Mesodermal cell (in vitro differentiated cells): Measurements from ENCODE around the gene SCAF1.
A peak's percentile ranks its signal among the peaks of the same experiment; 100 is the strongest.

Source experiments
- H3K27ac ChIP-seq: 2 replicates; pipeline ENCODE4 v1.7.0; 2013; ENCODE audit warnings: mild to moderate bottlenecking, low read depth, low read length, moderate library complexity; ENCODE audit not compliant: severe bottlenecking
- H3K36me3 ChIP-seq: 2 replicates; pipeline ENCODE4 v1.7.1; 2013; ENCODE audit warnings: mild to moderate bottlenecking, low read length, moderate library complexity; ENCODE audit not compliant: control insufficient read depth, insufficient read depth
- H3K4me1 ChIP-seq: one replicate; pipeline ENCODE4 v1.7.1; 2013; ENCODE audit warnings: mild to moderate bottlenecking, low read length; ENCODE audit not compliant: insufficient read depth, control insufficient read depth, poor library complexity, severe bottlenecking
- H3K4me3 ChIP-seq: 2 replicates; pipeline ENCODE4 v1.7.0; 2013; ENCODE audit warnings: low read length, control low read depth, mild to moderate bottlenecking; ENCODE audit not compliant: insufficient read depth, poor library complexity, severe bottlenecking; ENCODE audit errors: extremely low read depth
- H3K9me3 ChIP-seq: 2 replicates; pipeline ENCODE4 v1.7.1; 2013; ENCODE audit warnings: mild to moderate bottlenecking, low read length, moderate library complexity; ENCODE audit not compliant: control insufficient read depth
- WGBS, 2 experiments: methylation state at CpG; one replicate each; pipeline ENCODE4 v1.1.5; 2013; ENCODE audit warnings: missing lambda C conversion rate in 2 of 2; ENCODE audit not compliant: insufficient coverage in 2 of 2; 5-methylcytosine and 5-hydroxymethylcytosine counted together

Gene SCAF1

DNA sequence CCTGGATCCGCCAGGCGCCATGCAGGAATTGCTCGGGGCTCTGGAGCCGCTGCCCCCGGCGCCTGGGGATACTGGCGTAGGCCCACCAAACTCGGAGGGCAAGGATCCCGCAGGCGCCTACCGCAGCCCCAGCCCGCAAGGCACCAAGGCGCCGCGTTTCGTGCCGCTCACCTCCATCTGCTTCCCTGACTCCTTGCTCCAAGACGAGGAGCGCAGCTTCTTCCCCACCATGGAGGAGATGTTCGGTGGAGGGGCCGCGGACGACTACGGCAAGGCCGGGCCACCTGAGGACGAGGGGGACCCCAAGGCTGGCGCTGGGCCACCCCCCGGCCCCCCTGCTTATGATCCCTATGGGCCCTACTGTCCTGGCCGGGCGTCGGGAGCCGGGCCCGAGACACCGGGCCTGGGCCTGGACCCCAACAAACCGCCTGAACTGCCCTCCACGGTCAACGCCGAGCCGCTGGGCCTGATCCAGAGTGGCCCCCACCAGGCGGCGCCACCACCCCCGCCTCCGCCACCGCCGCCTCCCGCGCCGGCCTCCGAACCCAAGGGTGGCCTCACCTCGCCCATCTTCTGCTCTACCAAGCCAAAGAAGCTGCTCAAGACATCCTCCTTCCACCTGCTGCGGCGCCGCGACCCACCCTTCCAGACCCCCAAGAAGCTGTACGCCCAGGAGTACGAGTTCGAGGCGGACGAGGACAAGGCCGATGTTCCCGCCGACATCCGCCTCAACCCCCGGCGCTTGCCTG, 44.9 kb upstream of the SCAF1 start:
- no peak overlapping the region for H3K27ac ChIP-seq
- 97% methylated on average over 51 to 57 of the region's 65 CpGs for WGBS, 2 experiments
- peaks cover 5% of the 10 kb centered on the region for H3K4me1 ChIP-seq
- H3K36me3 ChIP-seq: peaks cover 79% of the 10 kb centered on the region
- no peak overlapping the region for H3K4me3 ChIP-seq
- H3K9me3 ChIP-seq: no peaks in the 10 kb centered on the region

GRCh38 chr19:49597703-49597974, 44.4 kb upstream of the SCAF1 start:
- no peaks in the 10 kb centered on the region for H3K9me3 ChIP-seq
- peaks cover 5% of the 10 kb centered on the region for H3K4me1 ChIP-seq
- 99% methylated on average over 23 to 24 of the region's 29 CpGs for WGBS, 2 experiments
- H3K4me3 ChIP-seq: no peak overlapping the region
- no peak overlapping the region for H3K27ac ChIP-seq
- peaks cover 84% of the 10 kb centered on the region for H3K36me3 ChIP-seq

- Histone ChIP-seq H3K4me1 (no peaks in the 10 kb centered on the region), H3K27ac (no peak overlapping the region), H3K36me3 (peaks cover 93% of the 10 kb centered on the region), H3K4me3 (no peak overlapping the region), H3K9me3 (no peaks in the 10 kb centered on the region)
- WGBS, 2 experiments: 96 to 98% methylated on average over 20 to 21 of the region's 26 CpGs
Observed at GRCh38 chr19:49599378-49600295, 42.4 kb upstream of the SCAF1 start.

DNA sequence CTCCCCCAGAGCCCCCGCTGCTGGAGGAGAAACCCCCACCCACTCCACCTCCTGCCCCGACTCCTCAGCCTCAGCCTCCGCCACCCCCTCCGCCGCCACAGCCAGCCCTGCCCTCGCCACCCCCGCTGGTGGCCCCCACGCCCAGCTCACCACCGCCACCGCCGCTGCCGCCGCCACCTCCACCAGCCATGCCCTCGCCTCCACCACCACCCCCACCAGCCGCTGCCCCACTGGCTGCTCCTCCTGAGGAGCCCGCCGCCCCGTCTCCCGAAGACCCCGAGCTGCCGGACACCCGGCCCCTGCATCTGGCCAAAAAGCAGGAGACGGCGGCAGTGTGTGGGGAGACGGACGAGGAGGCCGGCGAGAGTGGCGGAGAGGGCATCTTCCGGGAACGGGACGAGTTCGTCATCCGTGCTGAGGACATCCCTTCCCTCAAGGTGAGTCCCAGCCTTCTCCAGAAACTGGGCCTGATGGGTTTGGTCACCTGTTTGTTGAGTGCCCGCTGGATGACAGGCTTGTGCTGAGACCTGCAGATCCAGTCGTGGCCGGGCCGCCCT, 40.4 kb upstream of the SCAF1 start:
- 93% methylated on average over 25 to 29 of the region's 38 CpGs for WGBS, 2 experiments
- no peak overlapping the region for H3K4me3 ChIP-seq
- H3K9me3 ChIP-seq: no peaks in the 10 kb centered on the region
- H3K4me1 ChIP-seq: no peaks in the 10 kb centered on the region
- no peak overlapping the region for H3K27ac ChIP-seq
- H3K36me3 ChIP-seq: peaks cover 93% of the 10 kb centered on the region

DNA sequence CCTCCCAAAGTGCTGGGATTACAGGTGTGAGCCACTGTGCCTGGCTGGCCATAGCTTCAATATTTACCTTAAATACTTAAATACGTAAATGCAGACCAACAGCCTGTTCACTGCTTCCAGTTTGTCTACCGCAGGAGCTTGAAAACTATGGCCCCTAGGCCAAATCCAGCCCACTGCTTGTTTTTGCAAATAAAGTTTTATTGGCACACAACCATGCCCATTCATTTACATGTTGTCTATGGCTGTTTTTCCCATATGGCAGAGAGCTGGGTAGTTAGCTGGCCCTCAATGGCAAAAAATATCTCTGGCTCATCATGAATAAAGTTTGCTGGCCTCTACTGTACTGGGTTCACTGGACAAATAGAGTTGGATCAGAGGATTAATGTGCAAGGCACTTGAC, 39.2 kb upstream of the SCAF1 start:
- no peak overlapping the region for H3K27ac ChIP-seq
- no peaks in the 10 kb centered on the region for H3K4me1 ChIP-seq
- H3K9me3 ChIP-seq: no peaks in the 10 kb centered on the region
- peaks cover 93% of the 10 kb centered on the region for H3K36me3 ChIP-seq
- H3K4me3 ChIP-seq: no peak overlapping the region
- WGBS, 2 experiments: 95 to 100% methylated on average over 2 of the region's 2 CpGs

GRCh38 chr19:49605605-49606004, 36.4 kb upstream of the SCAF1 start:
- Histone ChIP-seq H3K27ac (no peak overlapping the region), H3K4me1 (no peaks in the 10 kb centered on the region), H3K4me3 (no peak overlapping the region), H3K36me3 (peaks cover 96% of the 10 kb centered on the region), H3K9me3 (no peaks in the 10 kb centered on the region)
- WGBS, 2 experiments: 98 to 100% methylated on average over 7 of the region's 7 CpGs

DNA sequence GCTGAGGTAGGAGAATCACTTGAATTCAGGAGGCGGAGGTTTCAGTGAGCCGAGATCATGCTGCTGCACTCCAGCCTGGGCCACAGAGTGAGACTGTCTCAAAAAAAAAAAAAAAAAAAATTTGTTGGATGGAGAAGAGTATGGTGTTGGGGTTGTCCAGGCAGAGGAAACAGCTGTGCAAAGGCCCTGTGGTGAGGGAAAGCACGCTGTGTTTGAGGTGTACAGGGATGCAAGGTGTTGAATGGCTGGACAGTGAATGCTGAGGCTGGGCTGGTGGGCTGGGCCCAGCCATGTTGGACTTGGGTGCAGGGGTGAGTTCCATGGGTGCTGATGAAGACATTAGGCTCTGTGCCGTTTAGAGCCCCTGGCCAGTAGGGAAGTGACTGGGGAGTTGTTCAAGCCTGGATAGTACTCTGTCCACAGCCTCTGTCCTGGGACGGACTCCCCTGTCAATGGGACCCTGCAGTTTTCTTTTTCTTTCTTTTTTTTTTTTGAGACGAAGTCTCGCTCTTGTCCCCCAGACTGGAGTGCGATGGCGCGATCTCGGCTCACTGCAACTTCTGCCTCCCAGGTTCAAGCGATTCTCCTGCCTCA, 32.4 kb upstream of the SCAF1 start:
- H3K36me3 ChIP-seq: peaks cover 87% of the 10 kb centered on the region
- no peak overlapping the region for H3K27ac ChIP-seq
- WGBS, 2 experiments: 94 to 97% methylated on average over 6 to 11 of the region's 12 CpGs
- H3K4me1 ChIP-seq: peaks cover 13% of the 10 kb centered on the region
- H3K4me3 ChIP-seq: no peak overlapping the region
- no peaks in the 10 kb centered on the region for H3K9me3 ChIP-seq

GRCh38 chr19:49613374-49613773, 28.6 kb upstream of the SCAF1 start:
- Histone ChIP-seq H3K9me3 (no peaks in the 10 kb centered on the region), H3K27ac (peak overlapping the region; percentile 51), H3K36me3 (peaks cover 89% of the 10 kb centered on the region), H3K4me1 (peaks cover 13% of the 10 kb centered on the region), H3K4me3 (no peak overlapping the region)
- 100% methylated on average over 4 of the region's 4 CpGs for WGBS, 2 experiments

DNA sequence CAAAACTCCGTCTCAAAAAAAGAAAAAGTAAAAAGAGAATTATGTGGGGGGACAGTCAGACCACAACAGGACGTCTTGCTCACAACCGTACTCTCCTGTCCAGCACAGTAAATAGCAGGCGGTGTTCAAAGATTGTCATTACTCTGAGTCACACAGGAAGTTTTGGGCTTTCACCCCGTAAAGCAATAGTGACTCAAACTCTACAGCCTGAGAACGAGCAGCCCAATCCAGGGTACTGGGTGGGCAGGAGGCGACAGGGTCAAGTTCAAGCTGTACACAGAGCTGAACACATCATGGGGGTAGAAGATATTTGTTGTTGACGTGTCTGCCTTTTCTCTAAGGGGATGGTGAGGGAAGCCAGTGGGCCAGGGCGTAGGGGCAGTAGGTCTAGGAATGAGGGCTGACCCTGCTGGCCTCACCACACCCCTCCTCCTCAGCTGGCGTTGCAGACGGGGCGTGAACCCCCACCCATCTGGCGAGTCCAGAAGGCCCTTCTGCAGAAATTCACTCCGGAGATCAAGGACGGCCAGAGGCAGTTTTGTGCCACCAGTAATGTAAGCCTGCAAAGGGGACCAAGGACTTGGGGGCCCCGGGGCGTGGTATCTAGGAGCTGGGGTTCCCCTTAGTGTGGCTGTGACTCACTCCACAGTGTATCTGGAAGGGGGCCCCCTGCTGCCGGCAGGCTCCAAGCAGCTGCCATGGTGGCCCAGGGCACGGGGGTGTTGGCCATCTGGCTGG, 27.7 kb upstream of the SCAF1 start:
- Histone ChIP-seq H3K4me1 (peaks cover 13% of the 10 kb centered on the region), H3K27ac (peak overlapping the region; percentile 51), H3K36me3 (peaks cover 88% of the 10 kb centered on the region), H3K9me3 (no peaks in the 10 kb centered on the region), H3K4me3 (no peak overlapping the region)
- WGBS, 2 experiments: 91 to 95% methylated on average over 15 to 16 of the region's 19 CpGs

- H3K27ac ChIP-seq: no peak overlapping the region
- peaks cover 87% of the 10 kb centered on the region for H3K36me3 ChIP-seq
- peaks cover 13% of the 10 kb centered on the region for H3K4me1 ChIP-seq
- 96 to 97% methylated on average over 22 to 23 of the region's 23 CpGs for WGBS, 2 experiments
- no peak overlapping the region for H3K4me3 ChIP-seq
- no peaks in the 10 kb centered on the region for H3K9me3 ChIP-seq
Observed at GRCh38 chr19:49615861-49616260, 26.1 kb upstream of the SCAF1 start.
